ENCODE results near the gene SLIT3. TPM values are rescaled to one million over a fixed set of nuclear protein-coding genes. Genes with fewer than 3 reads are reported as not detected.

Gene SLIT3
- total RNA-seq, 1 experiment from 2014 or later, result 0.44 TPM

DNA sequence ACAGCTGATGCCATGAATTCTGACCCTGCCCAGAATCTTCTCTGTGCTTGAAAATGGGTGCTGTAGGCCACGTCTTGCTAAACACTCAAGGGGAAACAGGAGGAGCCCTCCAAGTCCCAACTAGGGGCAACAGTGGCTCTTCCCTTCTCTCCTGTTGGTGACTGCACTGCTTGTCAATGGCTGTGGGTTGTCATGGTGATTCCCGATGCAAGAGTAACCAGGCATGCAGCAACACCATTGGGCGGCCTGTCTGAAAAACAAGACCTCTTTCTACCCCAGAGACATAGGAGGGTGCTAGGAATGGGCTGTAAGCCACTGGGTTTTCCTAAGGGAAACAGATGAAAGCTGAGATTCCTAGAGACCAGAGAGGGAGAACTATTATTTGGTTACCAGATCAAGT lies 520.1 kb downstream of the SLIT3 start:
- TF ChIP-seq, protein P1, sequence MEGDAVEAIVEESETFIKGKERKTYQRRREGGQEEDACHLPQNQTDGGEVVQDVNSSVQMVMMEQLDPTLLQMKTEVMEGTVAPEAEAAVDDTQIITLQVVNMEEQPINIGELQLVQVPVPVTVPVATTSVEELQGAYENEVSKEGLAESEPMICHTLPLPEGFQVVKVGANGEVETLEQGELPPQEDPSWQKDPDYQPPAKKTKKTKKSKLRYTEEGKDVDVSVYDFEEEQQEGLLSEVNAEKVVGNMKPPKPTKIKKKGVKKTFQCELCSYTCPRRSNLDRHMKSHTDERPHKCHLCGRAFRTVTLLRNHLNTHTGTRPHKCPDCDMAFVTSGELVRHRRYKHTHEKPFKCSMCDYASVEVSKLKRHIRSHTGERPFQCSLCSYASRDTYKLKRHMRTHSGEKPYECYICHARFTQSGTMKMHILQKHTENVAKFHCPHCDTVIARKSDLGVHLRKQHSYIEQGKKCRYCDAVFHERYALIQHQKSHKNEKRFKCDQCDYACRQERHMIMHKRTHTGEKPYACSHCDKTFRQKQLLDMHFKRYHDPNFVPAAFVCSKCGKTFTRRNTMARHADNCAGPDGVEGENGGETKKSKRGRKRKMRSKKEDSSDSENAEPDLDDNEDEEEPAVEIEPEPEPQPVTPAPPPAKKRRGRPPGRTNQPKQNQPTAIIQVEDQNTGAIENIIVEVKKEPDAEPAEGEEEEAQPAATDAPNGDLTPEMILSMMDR (conservative IDR thresholded peaks at IDR 0.05; ENCODE audit: low read depth, low read length), result no peak
- TF ChIP-seq EZH2 (IDR thresholded peaks at IDR 0.05; ENCODE audit: low read length, unreplicated experiment) (no peak), EZH2phosphoT487 (IDR thresholded peaks at IDR 0.05; ENCODE audit: borderline replicate concordance, low read length) (no peak)
- H3K4me2 ChIP-seq (ENCODE audit: low read length), result no peak overlapping the region
- no peak for DNase-seq
- H3K9me3 ChIP-seq (ENCODE audit: low read length), result no peaks in the 10 kb centered on the region
- no peak overlapping the region for H2AFZ ChIP-seq (ENCODE audit: low read length)
- intact Hi-C loops (cut with micrococcal nuclease), result no loop called here
- no peak overlapping the region for H3K4me3 ChIP-seq (ENCODE audit: low read length)
- no peaks in the 10 kb centered on the region for H3K4me1 ChIP-seq (ENCODE audit: insufficient read depth, low read length)
- H3K9me2 ChIP-seq (replicated peaks; ENCODE audit: low read length), result no peaks in the 10 kb centered on the region
- H3K36me3 ChIP-seq (ENCODE audit: low read depth, low read length), result no peaks in the 10 kb centered on the region
- H3K9ac ChIP-seq (ENCODE audit: low read length), result no peak overlapping the region
- no peaks in the 10 kb centered on the region for H3F3A ChIP-seq (ENCODE audit: low read length, unreplicated experiment)
- peaks cover 80% of the 10 kb centered on the region for H3K27me3 ChIP-seq (ENCODE audit: low read length)
- ChIA-PET CTCF (no interaction called here), POLR2A (ENCODE audit: unreplicated experiment) (no interaction called here)
- H4K20me1 ChIP-seq (ENCODE audit: low read length), result no peaks in the 10 kb centered on the region
- no peak for ATAC-seq
- no peaks in the 10 kb centered on the region for H3K79me2 ChIP-seq (ENCODE audit: low read length)
- no TSS peak for BruUV-seq (replicated peaks)
- no peak overlapping the region for H3K27ac ChIP-seq (ENCODE audit: low read length)

DNA sequence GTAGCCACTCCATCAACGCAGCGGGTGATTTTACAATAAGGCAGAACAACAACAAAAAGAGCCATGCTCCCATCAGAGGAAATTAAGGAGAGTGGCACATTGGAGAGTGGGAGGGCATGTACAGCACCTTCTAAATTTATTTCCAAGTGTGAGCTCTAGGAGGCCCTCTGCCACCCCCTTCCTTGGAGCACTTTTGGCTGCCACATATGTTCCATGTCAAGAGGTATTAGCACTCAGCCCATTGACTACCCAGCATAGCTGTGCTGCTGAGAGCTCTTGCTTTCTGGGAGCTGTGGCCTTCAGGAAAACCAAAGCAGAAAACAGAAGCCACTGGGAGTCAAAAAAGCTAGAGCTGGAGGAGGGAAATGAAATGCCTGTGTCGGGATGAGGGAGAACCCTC lies 521.6 kb downstream of the SLIT3 start:
- H3K27ac ChIP-seq (ENCODE audit: low read length), result no peak overlapping the region
- no peaks in the 10 kb centered on the region for H3K9me3 ChIP-seq (ENCODE audit: low read length)
- no peak for DNase-seq
- no peak overlapping the region for H3K4me2 ChIP-seq (ENCODE audit: low read length)
- CTCF ChIA-PET, result no interaction called here
- BruUV-seq (replicated peaks), result no TSS peak
- H3K79me2 ChIP-seq (ENCODE audit: low read length), result no peaks in the 10 kb centered on the region
- no peaks in the 10 kb centered on the region for H3F3A ChIP-seq (ENCODE audit: low read length, unreplicated experiment)
- H3K4me1 ChIP-seq (ENCODE audit: insufficient read depth, low read length), result no peaks in the 10 kb centered on the region
- no peaks in the 10 kb centered on the region for H3K36me3 ChIP-seq (ENCODE audit: low read depth, low read length)
- intact Hi-C loops (cut with micrococcal nuclease), result no loop called here
- peaks cover 86% of the 10 kb centered on the region for H3K27me3 ChIP-seq (ENCODE audit: low read length)
- H3K9me2 ChIP-seq (replicated peaks; ENCODE audit: low read length), result no peaks in the 10 kb centered on the region
- no peak for ATAC-seq
- no peak overlapping the region for H3K4me3 ChIP-seq (ENCODE audit: low read length)
- H2AFZ ChIP-seq (ENCODE audit: low read length), result no peak overlapping the region
- POLR2A ChIA-PET (ENCODE audit: unreplicated experiment), result no interaction called here
- H3K9ac ChIP-seq (ENCODE audit: low read length), result no peak overlapping the region
- H4K20me1 ChIP-seq (ENCODE audit: low read length), result no peaks in the 10 kb centered on the region
- TF ChIP-seq EZH2 (IDR thresholded peaks at IDR 0.05; ENCODE audit: low read length, unreplicated experiment), result no peak
- TF ChIP-seq, protein P1 (conservative IDR thresholded peaks at IDR 0.05; ENCODE audit: low read depth, low read length), result no peak
- TF ChIP-seq EZH2phosphoT487 (IDR thresholded peaks at IDR 0.05; ENCODE audit: borderline replicate concordance, low read length), result no peak

DNA sequence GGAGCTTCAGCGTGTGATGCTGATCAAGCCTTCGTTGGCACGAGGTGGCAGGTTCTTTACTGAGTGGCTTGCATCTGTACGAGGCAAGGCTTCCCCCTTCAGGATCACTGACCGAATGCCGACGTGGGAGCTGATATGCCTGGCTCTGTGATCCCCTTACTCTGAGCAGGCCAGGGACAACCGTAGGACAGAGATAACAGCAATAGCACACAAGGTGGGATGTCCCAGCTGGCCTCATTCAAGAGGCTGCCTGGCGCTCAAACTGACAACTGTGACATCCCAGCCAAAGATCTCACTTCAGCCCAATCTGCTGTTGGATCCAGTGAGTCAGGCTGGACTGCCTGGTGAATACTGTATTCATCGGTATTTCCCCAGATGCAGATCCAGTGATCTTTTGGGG lies 522.4 kb downstream of the SLIT3 start:
- no TSS peak for BruUV-seq (replicated peaks)
- TF ChIP-seq EZH2phosphoT487 (IDR thresholded peaks at IDR 0.05; ENCODE audit: borderline replicate concordance, low read length), result no peak
- TF ChIP-seq EZH2 (IDR thresholded peaks at IDR 0.05; ENCODE audit: low read length, unreplicated experiment), result no peak
- TF ChIP-seq, protein P1 (conservative IDR thresholded peaks at IDR 0.05; ENCODE audit: low read depth, low read length), result no peak
- intact Hi-C loops (cut with micrococcal nuclease), result no loop called here
- no peak for ATAC-seq
- Histone ChIP-seq H3K9me3 (ENCODE audit: low read length) (no peaks in the 10 kb centered on the region), H2AFZ (ENCODE audit: low read length) (no peak overlapping the region), H3K9me2 (replicated peaks; ENCODE audit: low read length) (no peaks in the 10 kb centered on the region), H3K27ac (ENCODE audit: low read length) (no peak overlapping the region), H4K20me1 (ENCODE audit: low read length) (no peaks in the 10 kb centered on the region), H3F3A (ENCODE audit: low read length, unreplicated experiment) (no peaks in the 10 kb centered on the region), H3K79me2 (ENCODE audit: low read length) (no peaks in the 10 kb centered on the region), H3K9ac (ENCODE audit: low read length) (no peak overlapping the region), H3K4me2 (ENCODE audit: low read length) (no peak overlapping the region), H3K27me3 (ENCODE audit: low read length) (peaks cover 78% of the 10 kb centered on the region), H3K36me3 (ENCODE audit: low read depth, low read length) (no peaks in the 10 kb centered on the region), H3K4me3 (ENCODE audit: low read length) (no peak overlapping the region), H3K4me1 (ENCODE audit: insufficient read depth, low read length) (no peaks in the 10 kb centered on the region)
- POLR2A ChIA-PET (ENCODE audit: unreplicated experiment), result no interaction called here
- CTCF ChIA-PET, result no interaction called here
- no peak for DNase-seq

Data from PC-3 (cell line).